HCT116 (cell line): ENCODE results near the gene RAB42. TPM values are rescaled to one million over a fixed set of nuclear protein-coding genes. Genes with fewer than 3 reads are reported as not detected.
A peak's percentile ranks its signal among the peaks of the same experiment; 100 is the strongest.
"Not testable (repeated sequence)": the region's sequence is repeated elsewhere in the genome, so short reads cannot be mapped to it uniquely, and the experiment has no call there.

Source experiments
- ATAC-seq: fragments of 200-7000 bp; cut with Tn5 transposase; 2 replicates; pipeline ENCODE4 v1.9.1; 2020; ENCODE audit warnings: mild to moderate bottlenecking, moderate library complexity
- BruUV-seq: library from RNA; stranded (reverse); fragments of 400-500 nt; replicated peaks from 2 replicates; lab custom pipeline; 2021; lab: Mats Ljungman, UMichigan
- CTCF ChIA-PET: fragments of 300-600 bp; sonication (Branson Sonifier 250); formaldehyde crosslinking; loops from one replicate; lab custom pipeline; 2021; ENCODE audit warnings: antibody characterized with exemption; lab: Charles Lee
- POLR2A ChIA-PET: fragments of 300-600, 350-600 bp; sonication (Branson Sonifier 250); formaldehyde crosslinking; loops from one replicate; lab custom pipeline; 2021; ENCODE audit warnings: antibody characterized with exemption; lab: Charles Lee
- RAD21 ChIA-PET, 2 experiments: fragments of 300-600 bp; sonication (Branson Sonifier 250); formaldehyde crosslinking; loops; one replicate each; lab custom pipeline; 2023; ENCODE audit warnings: low total read pairs in 2 of 2; ENCODE audit not compliant: uncharacterized antibody in 2 of 2, unreplicated experiment in 2 of 2, low non-redundant PET in 1 of 2; lab: Charles Lee
- DNase-seq: peaks from one replicate; pipeline ENCODE4 v3.0.0-alpha.2; 2010; ENCODE audit warnings: low read depth, low spot score
- H2AFZ ChIP-seq: fragments of 200-600 bp; shearing (Covaris generic), sonication (generic); 2 replicates; pipeline ENCODE4 v1.6.1; 2017; ENCODE audit warnings: low read depth, mixed run types, mixed read lengths, antibody characterized with exemption, low read length; ENCODE audit not compliant: poor library complexity, severe bottlenecking
- H3K27ac ChIP-seq: 2 replicates; pipeline ENCODE4 v1.5.1; 2012; ENCODE audit warnings: low read depth, low read length
- H3K27me3 ChIP-seq: fragments of 200-600 bp; sonication (generic); 2 replicates; pipeline ENCODE4 v1.6.1; 2016; ENCODE audit warnings: mixed run types, low read length, mixed read lengths; ENCODE audit not compliant: insufficient read depth
- H3K36me3 ChIP-seq, 2 experiments: fragments of 200-500 bp in 1 of 2; fragments of 200-600 bp in 1 of 2; sonication (Bioruptor generic) in 1 of 2; sonication (generic) in 1 of 2; 2 replicates each; pipeline versions ENCODE4 v1.5.1 to v1.6.1; 2014 to 2016; ENCODE audit warnings: low read length in 2 of 2, inconsistent platforms in 1 of 2, mixed read lengths in 1 of 2, mixed run types in 1 of 2; ENCODE audit not compliant: insufficient read depth in 2 of 2, control insufficient read depth in 1 of 2
- H3K4me1 ChIP-seq, 2 experiments: fragments of 200-600 bp in 1 of 2; sonication (generic) in 1 of 2; 2 replicates each; pipeline versions ENCODE4 v1.5.1 to v1.6.1; 2012 to 2017; ENCODE audit warnings: low read length in 2 of 2, inconsistent platforms in 1 of 2, mild to moderate bottlenecking in 1 of 2, mixed read lengths in 1 of 2, mixed run types in 1 of 2, moderate library complexity in 1 of 2; ENCODE audit not compliant: insufficient read depth in 2 of 2, control insufficient read depth in 1 of 2
- H3K4me2 ChIP-seq: fragments of 200-600 bp; sonication (generic); 2 replicates; pipeline ENCODE4 v1.6.1; 2017; ENCODE audit warnings: mixed run types, low read length, mixed read lengths
- H3K4me3 ChIP-seq, 2 experiments: fragments of 200-600 bp in 1 of 2; sonication (generic) in 1 of 2; replicated peaks in 1 of 2; 2 replicates each; pipeline ENCODE4 v1.5.1; 2011 to 2016; ENCODE audit warnings: low read length in 2 of 2, control low read depth in 1 of 2, low read depth in 1 of 2, mild to moderate bottlenecking in 1 of 2, mixed read lengths in 1 of 2, mixed run types in 1 of 2
- H3K79me2 ChIP-seq: fragments of 200-600 bp; sonication (generic); 2 replicates; pipeline ENCODE4 v1.6.1; 2017; ENCODE audit warnings: mild to moderate bottlenecking, mixed run types, low read length, moderate library complexity, mixed read lengths; ENCODE audit not compliant: insufficient read depth
- H3K9ac ChIP-seq: fragments of 200-600 bp; sonication (generic); 2 replicates; pipeline ENCODE4 v1.6.1; 2016; ENCODE audit warnings: low read length, mixed read lengths
- H3K9me2 ChIP-seq: fragments of 200-600 bp; sonication (generic), shearing (Covaris generic); 2 replicates; pipeline ENCODE4 v1.6.1; 2017; ENCODE audit warnings: mixed run types, mild to moderate bottlenecking, moderate library complexity; ENCODE audit not compliant: insufficient read depth
- H3K9me3 ChIP-seq, 2 experiments: fragments of 200-500 bp in 1 of 2; fragments of 200-600 bp in 1 of 2; sonication (Bioruptor generic) in 1 of 2; sonication (generic) in 1 of 2; 2 replicates each; pipeline ENCODE4 v1.6.1; 2014 to 2017; ENCODE audit warnings: low read length in 2 of 2, mixed read lengths in 2 of 2, inconsistent platforms in 1 of 2, low read depth in 1 of 2, mild to moderate bottlenecking in 1 of 2, mixed run types in 1 of 2, moderate library complexity in 1 of 2; ENCODE audit not compliant: control insufficient read depth in 1 of 2, insufficient read depth in 1 of 2
- H4K20me1 ChIP-seq: fragments of 200-600 bp; sonication (generic), shearing (Covaris generic); 2 replicates; pipeline ENCODE4 v1.6.1; 2017; ENCODE audit warnings: mixed run types, mild to moderate bottlenecking, moderate library complexity; ENCODE audit not compliant: insufficient read depth
- EGR1 ChIP-seq: IDR thresholded peaks from 2 replicates; pipeline ENCODE4 v1.6.1; 2012; ENCODE audit warnings: low read depth
- ZNF274 ChIP-seq: fragments of 200-500 bp; sonication (Bioruptor generic); IDR thresholded peaks from 2 replicates; pipeline ENCODE4 v1.6.1; 2014; ENCODE audit warnings: mild to moderate bottlenecking, low read depth, low read length, inconsistent platforms
- intact Hi-C: fragments of 100-400 bp; cut with micrococcal nuclease; formaldehyde crosslinking; loops from 2 replicates; pipeline ENCODE4 v1.10.0; 2022
- total RNA-seq: library from RNA; stranded (reverse); gene quantifications from one replicate; pipeline ENCODE4 v1.2.1, GENCODE V29; 2021; ENCODE audit not compliant: unreplicated experiment

The RAB42 gene
- total RNA-seq, 1 experiment from 2014 or later, result not detected

- Histone ChIP-seq H3K9me3 (no peaks in the 10 kb centered on the region), H4K20me1 (peaks cover 29% of the 10 kb centered on the region; the same call in 1 of the 2 replicates), H3K9ac (peak overlapping the region; percentile 96), H3K9me2 (no peaks in the 10 kb centered on the region), H3K4me2 (peak overlapping the region; percentile 85), H3K4me1 (peaks cover 9 to 29% of the 10 kb centered on the region in 2 experiments; a peak in 3 of 4 replicates), H3K36me3 (peaks cover 21 to 40% of the 10 kb centered on the region in 2 experiments; a peak in 3 of 4 replicates), H3K27ac (peak overlapping the region; percentile 93), H3K4me3 (peak overlapping the region; percentile 97 to 99), H3K79me2 (peaks cover 32% of the 10 kb centered on the region), H2AFZ (no peak overlapping the region), H3K27me3 (no peaks in the 10 kb centered on the region)
- ChIA-PET RAD21 (interaction anchor here in 1 of 2 experiments (0.5 kb wide), 1 partner anchor 42 kb away, joined by 4 read pairs; no protein-coding TSS in a partner anchor), POLR2A (interaction anchor here (0.7 to 2.8 kb wide), 37 partner anchors 8 to 348 kb away, joined by 3 to 27 read pairs (median 4); partner anchors contain the start of genes ATP5IF1, EPB41, MED18 and PHACTR4), CTCF (interaction anchor here (0.5 to 1.5 kb wide), 3 partner anchors 21 to 718 kb away, joined by 3 to 10 read pairs (median 3); no protein-coding TSS in a partner anchor)
- peak; percentile 15; the same call in 1 of the 2 replicates for ATAC-seq
- intact Hi-C loops, result no loop called here
- BruUV-seq, result TSS peak; percentile 98
- no peak for TF ChIP-seq EGR1
- TF ChIP-seq ZNF274, result no peak
- no peak for DNase-seq
Observed at GRCh38 chr1:28582248-28582615, 9.8 kb upstream of the RAB42 start.

- ATAC-seq, H3K27me3 ChIP-seq, DNase-seq, POLR2A ChIA-PET, intact Hi-C loops, RAD21 ChIA-PET, H3K79me2 ChIP-seq, H2AFZ ChIP-seq, H3K9me3 ChIP-seq, H3K4me3 ChIP-seq, CTCF ChIA-PET, H3K9ac ChIP-seq, H4K20me1 ChIP-seq, H3K27ac ChIP-seq, BruUV-seq, H3K36me3 ChIP-seq, H3K9me2 ChIP-seq, H3K4me2 ChIP-seq: not testable (repeated sequence)
- peaks cover 0 to 12% of the 10 kb centered on the region in 2 experiments; a peak in 2 of 4 replicates for H3K4me1 ChIP-seq
Observed at GRCh38 chr1:28586585-28587391, 5.3 kb upstream of the RAB42 start.
